ENCODE data around the gene SOX5.

- no peak for TF ChIP-seq CTCF (IDR thresholded peaks at IDR 0.05)
- TF ChIP-seq POLR2A (IDR thresholded peaks at IDR 0.05): no peak
Observed at GRCh38 chr12:23817345-23817744, 132.1 kb downstream of the SOX5 start.

Data from heart left ventricle (tissue), 13 donors.